SJSA1 (cell line): ENCODE measurements around the gene GNL2. TPM values are rescaled to one million over a fixed set of nuclear protein-coding genes. Genes with fewer than 3 reads are reported as not detected.
"Not testable (repeated sequence)": the region's sequence is repeated elsewhere in the genome, so short reads cannot be mapped to it uniquely, and the experiment has no call there.

Experiments used
- DNase-seq, 2 experiments: peaks; one replicate each; pipeline ENCODE4 v3.0.0-alpha.2; 2015 to 2020; ENCODE audit warnings: low spot score in 2 of 2, low read depth in 1 of 2
- H3K27ac ChIP-seq: fragments of 250-450 bp; sonication (Bioruptor Pico); 2 replicates; pipeline ENCODE4 v1.5.1; 2020; ENCODE audit warnings: mild to moderate bottlenecking, moderate library complexity
- H3K27me3 ChIP-seq: fragments of 250-450 bp; sonication (Bioruptor Pico); replicated peaks from 2 replicates; pipeline ENCODE4 v1.5.1; 2020; ENCODE audit warnings: mild to moderate bottlenecking, moderate library complexity
- H3K36me3 ChIP-seq: fragments of 250-450 bp; sonication (Bioruptor Pico); 2 replicates; pipeline ENCODE4 v1.5.1; 2020; ENCODE audit warnings: mild to moderate bottlenecking
- H3K4me1 ChIP-seq: fragments of 250-450 bp; sonication (Bioruptor Pico); replicated peaks from 2 replicates; pipeline ENCODE4 v1.6.1; 2021; ENCODE audit warnings: mild to moderate bottlenecking
- H3K4me3 ChIP-seq: fragments of 250-450 bp; sonication (Bioruptor Pico); 2 replicates; pipeline ENCODE4 v1.5.1; 2020; ENCODE audit warnings: mild to moderate bottlenecking
- H3K9me3 ChIP-seq: fragments of 250-450 bp; sonication (Bioruptor Pico); replicated peaks from 2 replicates; pipeline ENCODE4 v1.5.1; 2020; ENCODE audit warnings: mild to moderate bottlenecking
- total RNA-seq: library from RNA; depleted of rRNA; stranded (reverse); fragments of >200 nt; shearing (Covaris generic); gene quantifications from 2 replicates; pipeline ENCODE4 v1.2.3, GENCODE V29; 2014

GNL2 gene
- total RNA-seq, 1 experiment from 2014 or later: 69.5 TPM

- not testable (repeated sequence) for H3K36me3 ChIP-seq
These were observed 35.8 kb downstream of the GNL2 start for GRCh38 chr1:37559957-37560379.

GRCh38 chr1:37559080-37559479 is 36.7 kb downstream of the GNL2 start:
- no peak for DNase-seq
- H3K36me3 ChIP-seq: no peaks in the 10 kb centered on the region; the same call in 1 of the 2 replicates
- no peaks in the 10 kb centered on the region for H3K9me3 ChIP-seq
- no peak overlapping the region for H3K4me3 ChIP-seq
- H3K27ac ChIP-seq: no peak overlapping the region
- H3K27me3 ChIP-seq: no peaks in the 10 kb centered on the region
- H3K4me1 ChIP-seq: peaks cover 8% of the 10 kb centered on the region

More at GRCh38 chr1:37559957-37560379, 35.8 kb downstream of the GNL2 start:
- not testable (repeated sequence) for H3K27ac ChIP-seq, H3K9me3 ChIP-seq, H3K4me1 ChIP-seq, DNase-seq, H3K27me3 ChIP-seq, H3K4me3 ChIP-seq

- Histone ChIP-seq H3K9me3 (no peaks in the 10 kb centered on the region), H3K27me3 (no peaks in the 10 kb centered on the region), H3K4me1 (peaks cover 8% of the 10 kb centered on the region), H3K4me3 (no peak overlapping the region), H3K36me3 (peaks cover 6% of the 10 kb centered on the region), H3K27ac (no peak overlapping the region)
- no peak for DNase-seq
These were observed 37.3 kb downstream of the GNL2 start for GRCh38 chr1:37558411-37558810.

- H3K36me3 ChIP-seq: peaks cover 17% of the 10 kb centered on the region
- DNase-seq: no peak
- no peak overlapping the region for H3K27ac ChIP-seq
- no peaks in the 10 kb centered on the region for H3K9me3 ChIP-seq
- no peaks in the 10 kb centered on the region for H3K27me3 ChIP-seq
- H3K4me1 ChIP-seq: peaks cover 17% of the 10 kb centered on the region
- H3K4me3 ChIP-seq: no peak overlapping the region
These were observed 38.3 kb downstream of the GNL2 start for GRCh38 chr1:37557402-37557801.

- no peaks in the 10 kb centered on the region for H3K9me3 ChIP-seq
- H3K4me1 ChIP-seq: peaks cover 17% of the 10 kb centered on the region
- H3K27me3 ChIP-seq: no peaks in the 10 kb centered on the region
- H3K4me3 ChIP-seq: peak within 1 kb of the TSS; percentile 4; the same call in 1 of the 2 replicates
- H3K27ac ChIP-seq: no peak within 1 kb of the TSS
- DNase-seq: peak; percentile 67 to 79
- peaks cover 23% of the 10 kb centered on the region for H3K36me3 ChIP-seq
These were observed 39.0 kb downstream of the GNL2 start, which contains the start of gene DNALI1 for GRCh38 chr1:37556712-37557196. DNALI1 (plus strand) TSS chr1:37556940; CDS start chr1:37556995, 55 bp downstream.

- peak; percentile 76 to 92 for DNase-seq
- Histone ChIP-seq H3K27ac (peak within 1 kb of the TSS; percentile 69), H3K4me1 (peaks cover 17% of the 10 kb centered on the region), H3K36me3 (peaks cover 46% of the 10 kb centered on the region), H3K9me3 (no peaks in the 10 kb centered on the region), H3K4me3 (peak within 1 kb of the TSS; percentile 86), H3K27me3 (no peaks in the 10 kb centered on the region)
These were observed 41.6 kb downstream of the GNL2 start, which contains the start of gene SNIP1 for GRCh38 chr1:37553927-37554808. SNIP1 (minus strand) TSS chr1:37554293; CDS start chr1:37554229, 64 bp downstream.

- peaks cover 17% of the 10 kb centered on the region for H3K4me1 ChIP-seq
- DNase-seq: no peak
- H3K27me3 ChIP-seq: no peaks in the 10 kb centered on the region
- H3K36me3 ChIP-seq: peaks cover 50% of the 10 kb centered on the region
- peak overlapping the region; percentile 69 for H3K27ac ChIP-seq
- no peaks in the 10 kb centered on the region for H3K9me3 ChIP-seq
- peak overlapping the region; percentile 86 for H3K4me3 ChIP-seq
These were observed 42.2 kb downstream of the GNL2 start for GRCh38 chr1:37553598-37553926.

- Histone ChIP-seq H3K9me3 (no peaks in the 10 kb centered on the region), H3K27me3 (no peaks in the 10 kb centered on the region), H3K4me1 (peaks cover 9% of the 10 kb centered on the region), H3K4me3 (no peak overlapping the region), H3K36me3 (peaks cover 85% of the 10 kb centered on the region), H3K27ac (no peak overlapping the region)
- DNase-seq: no peak
These were observed 46.4 kb downstream of the GNL2 start for GRCh38 chr1:37549341-37549740.

- Histone ChIP-seq H3K27ac (no peak overlapping the region), H3K27me3 (no peaks in the 10 kb centered on the region), H3K4me1 (no peaks in the 10 kb centered on the region), H3K9me3 (no peaks in the 10 kb centered on the region), H3K36me3 (peaks cover 73% of the 10 kb centered on the region), H3K4me3 (no peak overlapping the region)
- DNase-seq: no peak
These were observed 50.7 kb downstream of the GNL2 start for GRCh38 chr1:37545019-37545418.

- no peak for DNase-seq
- Histone ChIP-seq H3K36me3 (peaks cover 73% of the 10 kb centered on the region), H3K27ac (no peak overlapping the region), H3K4me1 (no peaks in the 10 kb centered on the region), H3K27me3 (no peaks in the 10 kb centered on the region), H3K4me3 (no peak overlapping the region), H3K9me3 (no peaks in the 10 kb centered on the region)
These were observed 51.2 kb downstream of the GNL2 start for GRCh38 chr1:37544530-37544929.

- Histone ChIP-seq H3K36me3 (peaks cover 78% of the 10 kb centered on the region), H3K27ac (no peak overlapping the region), H3K4me3 (no peak overlapping the region), H3K4me1 (no peaks in the 10 kb centered on the region), H3K9me3 (no peaks in the 10 kb centered on the region), H3K27me3 (no peaks in the 10 kb centered on the region)
- DNase-seq: no peak
These were observed 55.5 kb downstream of the GNL2 start for GRCh38 chr1:37540036-37540785.

GRCh38 chr1:37539154-37539553 is 56.6 kb downstream of the GNL2 start:
- H3K27ac ChIP-seq, H3K9me3 ChIP-seq, H3K27me3 ChIP-seq, H3K4me3 ChIP-seq, DNase-seq, H3K4me1 ChIP-seq: not testable (repeated sequence)
- H3K36me3 ChIP-seq: peaks cover 71% of the 10 kb centered on the region

- Histone ChIP-seq H3K36me3 (peaks cover 69% of the 10 kb centered on the region), H3K27ac (no peak overlapping the region), H3K4me1 (peaks cover 15% of the 10 kb centered on the region), H3K9me3 (no peaks in the 10 kb centered on the region), H3K27me3 (no peaks in the 10 kb centered on the region), H3K4me3 (no peak overlapping the region)
- DNase-seq: no peak
These were observed 58.4 kb downstream of the GNL2 start for GRCh38 chr1:37537378-37537777.
